Measurements from ENCODE around the gene TYMS.
"Not testable (repeated sequence)": the region's sequence is repeated elsewhere in the genome, so short reads cannot be mapped to it uniquely, and the experiment has no call there.

The TYMS gene

GRCh38 chr18:678482-679182 lies 21.2 kb downstream of the TYMS start:
- no peak for DNase-seq

DNA sequence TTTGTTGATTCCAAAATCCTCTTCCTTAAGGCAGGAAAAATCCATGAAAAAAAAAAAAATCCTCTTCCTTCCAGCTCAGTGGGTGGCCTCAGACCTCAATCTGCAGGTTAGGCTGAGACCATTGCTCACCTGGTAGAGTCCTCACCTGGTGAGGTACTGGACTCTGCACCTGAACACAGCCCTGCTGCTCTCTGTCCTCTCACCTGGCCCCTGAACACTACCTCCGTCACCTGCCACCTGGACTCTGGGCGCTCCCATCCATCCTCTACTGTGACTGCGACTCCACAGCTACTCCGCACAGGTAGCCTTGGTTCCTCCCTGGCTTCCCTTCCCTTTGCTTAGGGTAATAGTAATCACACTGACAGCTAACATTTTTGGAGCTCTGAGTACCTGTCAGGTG lies 22.1 kb downstream of the TYMS start:
- DNase-seq: no peak

- no peak for DNase-seq
These were observed 22.9 kb downstream of the TYMS start for GRCh38 chr18:680392-680791.

- no peak for DNase-seq
These were observed 24.5 kb downstream of the TYMS start for GRCh38 chr18:681985-682384.

DNA sequence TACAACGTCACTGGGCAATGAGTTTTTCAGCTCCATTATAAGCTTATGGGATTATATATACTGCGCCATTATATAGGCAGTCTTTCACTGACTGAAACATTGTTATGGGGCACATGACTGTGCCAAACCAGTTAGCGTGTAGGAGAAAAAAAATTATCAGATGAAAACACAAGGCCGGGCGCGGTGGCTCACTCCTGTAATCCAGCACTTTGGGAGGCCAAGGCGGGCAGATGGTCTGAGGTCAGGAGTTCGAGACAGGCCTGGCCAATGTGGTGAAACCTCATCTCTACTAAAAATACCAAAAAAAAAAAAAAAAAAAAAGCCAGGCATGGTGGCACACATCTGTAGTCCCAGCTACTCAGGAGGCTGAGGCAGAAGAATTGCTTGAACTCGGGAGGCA lies 25.0 kb downstream of the TYMS start:
- DNase-seq: not testable (repeated sequence)

DNA sequence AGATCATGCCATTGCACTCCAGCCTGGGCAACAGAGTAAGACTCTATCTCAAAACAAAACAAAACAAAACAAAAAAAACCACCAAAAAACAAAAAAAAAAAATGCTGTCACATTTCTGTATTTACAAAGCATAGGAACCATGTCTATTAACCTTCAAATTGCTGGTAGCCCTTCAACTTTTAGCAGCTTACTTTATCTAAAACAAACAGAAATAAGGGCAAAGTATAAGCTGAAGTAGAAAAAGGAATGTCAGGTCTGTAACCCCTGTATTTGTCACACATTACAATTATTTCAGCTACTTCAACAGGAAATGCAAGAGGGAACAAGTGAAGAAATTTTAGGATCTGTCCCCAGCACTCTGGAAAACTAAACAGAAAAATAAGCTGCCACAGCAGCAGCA lies 25.4 kb downstream of the TYMS start:
- no peak for DNase-seq

GRCh38 chr18:683531-683930 lies 26.1 kb downstream of the TYMS start:
- DNase-seq: no peak

- DNase-seq: no peak
These were observed 28.0 kb downstream of the TYMS start for GRCh38 chr18:685438-685837.

- DNase-seq: no peak
These were observed 29.1 kb downstream of the TYMS start for GRCh38 chr18:686339-687111.

- no peak for DNase-seq
These were observed 30.9 kb downstream of the TYMS start for GRCh38 chr18:688323-688722.

- DNase-seq: no peak
These were observed 35.4 kb downstream of the TYMS start for GRCh38 chr18:692824-693223.

- DNase-seq: no peak
These were observed 36.2 kb downstream of the TYMS start for GRCh38 chr18:693466-694187.

DNA sequence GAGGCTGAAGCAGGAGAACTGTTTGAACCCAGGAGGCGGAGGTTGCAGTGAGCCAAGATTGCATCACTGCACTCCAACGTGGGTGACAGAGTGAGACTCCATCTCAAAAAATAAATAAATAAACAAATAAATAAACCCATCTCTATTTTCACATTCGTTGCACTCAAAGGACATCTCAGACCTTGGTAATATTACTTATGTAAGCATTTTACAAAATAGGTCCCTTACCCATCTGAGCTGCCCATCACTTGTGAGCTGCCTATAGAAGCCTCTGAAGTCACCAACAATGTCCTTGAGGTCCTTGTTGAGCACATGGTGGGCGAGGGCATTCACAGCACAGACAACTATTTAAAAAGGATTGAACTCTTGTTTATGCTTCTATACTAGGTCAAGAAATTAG lies 39.6 kb downstream of the TYMS start:
- DNase-seq: no peak

- no peak for DNase-seq
These were observed 40.3 kb downstream of the TYMS start for GRCh38 chr18:697800-698199.

DNA sequence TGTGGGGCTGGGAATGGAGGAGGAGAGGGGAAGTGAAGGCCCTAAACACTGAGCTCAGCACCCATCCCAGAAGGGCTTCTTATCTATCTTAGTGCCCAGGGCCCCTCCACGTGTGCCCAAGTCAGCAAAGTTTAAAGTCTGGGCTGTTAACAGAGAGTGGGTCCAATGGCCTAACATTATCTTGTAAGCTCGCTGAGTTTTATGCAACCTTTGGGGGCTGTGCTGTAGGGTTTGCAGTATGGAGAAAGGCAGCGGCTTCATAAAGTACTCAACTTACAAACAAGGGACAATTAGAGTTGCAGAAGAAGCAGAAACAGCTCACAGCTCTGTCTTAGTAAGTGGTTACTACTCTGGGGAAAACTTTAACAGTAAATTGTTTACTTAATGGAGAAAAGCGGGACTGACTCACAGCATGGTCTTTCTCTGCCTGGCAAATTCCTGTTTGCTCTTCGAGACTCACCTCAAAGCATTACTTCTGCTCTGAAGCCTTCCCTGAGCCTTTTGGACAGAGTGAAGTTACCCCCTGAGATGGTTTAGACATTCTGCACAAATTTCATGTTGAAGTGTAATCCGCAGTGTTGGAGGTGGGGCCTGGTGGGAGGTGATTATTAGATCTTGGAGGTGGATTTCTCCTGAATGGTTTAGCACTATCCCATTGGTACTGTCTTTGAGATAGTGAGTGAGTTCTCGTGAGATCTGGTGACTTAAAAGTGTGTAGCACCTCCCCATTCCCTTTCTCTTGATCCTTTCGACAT lies 45.9 kb downstream of the TYMS start:
- DNase-seq: no peak

- no peak for DNase-seq
These were observed 49.0 kb downstream of the TYMS start for GRCh38 chr18:706405-706804.

DNA sequence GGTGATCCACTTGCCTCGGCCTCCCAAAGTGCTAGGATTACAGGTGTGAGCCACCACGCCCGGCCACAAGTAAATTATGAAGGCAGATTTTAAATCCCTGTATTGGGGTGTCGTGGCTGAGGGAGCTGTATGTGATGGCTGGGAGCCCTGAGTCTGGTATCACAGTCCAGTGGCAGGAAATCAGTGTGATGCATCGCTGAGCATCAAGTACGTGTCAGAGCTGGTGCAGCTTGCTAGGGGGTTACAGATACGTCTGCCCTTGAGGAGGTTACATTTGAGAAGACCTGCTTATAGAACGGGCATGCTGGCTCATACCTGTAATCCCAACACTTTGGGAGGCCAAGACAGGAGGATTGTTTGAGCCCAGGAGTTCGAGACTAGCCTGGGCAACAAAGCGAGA lies 50.6 kb downstream of the TYMS start:
- DNase-seq: no peak

GRCh38 chr18:709771-710170 lies 52.3 kb downstream of the TYMS start:
- DNase-seq: no peak

DNA sequence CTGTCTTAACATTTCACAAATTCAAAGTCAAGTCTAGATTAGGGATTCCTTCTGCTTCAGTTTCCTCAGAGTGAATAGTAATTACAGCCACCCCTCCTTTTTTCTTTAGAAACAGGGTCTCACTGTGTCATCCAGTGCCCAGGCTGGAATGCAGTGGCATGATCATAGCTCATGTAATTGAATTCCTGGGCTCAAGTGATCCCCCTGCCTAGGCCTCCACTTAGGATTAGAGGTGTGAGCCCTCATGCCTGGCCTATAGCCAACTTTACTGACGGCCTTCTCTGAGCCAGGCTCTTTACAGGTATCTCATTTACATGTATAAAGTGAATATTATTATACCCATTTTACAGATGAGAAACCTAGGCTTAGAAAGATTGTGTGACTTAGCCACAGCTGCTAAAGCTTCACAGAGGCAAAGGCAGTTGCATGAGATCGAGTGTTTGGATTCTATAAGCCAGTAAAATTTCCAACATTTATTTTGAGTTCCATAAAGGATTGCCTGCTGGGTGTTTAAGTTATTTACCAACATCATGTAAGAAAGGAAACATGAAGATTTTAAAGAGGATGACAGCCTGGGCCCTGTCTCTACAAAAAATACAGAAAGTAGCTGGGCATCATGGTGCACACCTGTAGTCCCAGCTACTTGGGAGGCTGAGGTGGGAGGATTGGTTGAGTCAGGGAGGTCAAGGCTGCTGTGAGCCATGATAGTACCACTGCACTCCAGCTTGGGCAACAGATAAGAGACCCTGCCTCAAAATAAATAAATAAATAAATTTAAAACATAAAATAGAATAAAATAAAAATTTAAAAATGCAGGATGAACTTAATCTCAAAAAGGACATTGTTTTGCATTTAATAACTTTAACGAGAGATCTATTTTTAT lies 53.2 kb downstream of the TYMS start:
- DNase-seq: no peak

DNA sequence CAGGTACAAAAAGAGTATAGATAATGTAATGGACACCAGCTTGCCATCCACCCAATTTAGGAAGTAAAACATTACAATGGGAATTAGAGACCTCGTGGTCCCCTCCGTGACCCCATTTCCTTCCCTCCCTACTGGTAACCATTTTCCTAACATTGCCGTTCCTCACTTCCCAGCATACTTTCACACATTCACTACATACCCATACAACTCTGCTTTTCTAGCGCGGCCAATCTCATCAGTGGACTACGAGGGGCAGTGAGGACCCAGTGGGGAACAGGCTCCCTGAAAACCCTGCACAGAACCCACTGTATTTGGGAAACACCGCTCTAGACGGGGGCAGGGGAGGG lies 53.8 kb downstream of the TYMS start:
- DNase-seq: peak in 1 of 3 donors; percentile 30

DNA sequence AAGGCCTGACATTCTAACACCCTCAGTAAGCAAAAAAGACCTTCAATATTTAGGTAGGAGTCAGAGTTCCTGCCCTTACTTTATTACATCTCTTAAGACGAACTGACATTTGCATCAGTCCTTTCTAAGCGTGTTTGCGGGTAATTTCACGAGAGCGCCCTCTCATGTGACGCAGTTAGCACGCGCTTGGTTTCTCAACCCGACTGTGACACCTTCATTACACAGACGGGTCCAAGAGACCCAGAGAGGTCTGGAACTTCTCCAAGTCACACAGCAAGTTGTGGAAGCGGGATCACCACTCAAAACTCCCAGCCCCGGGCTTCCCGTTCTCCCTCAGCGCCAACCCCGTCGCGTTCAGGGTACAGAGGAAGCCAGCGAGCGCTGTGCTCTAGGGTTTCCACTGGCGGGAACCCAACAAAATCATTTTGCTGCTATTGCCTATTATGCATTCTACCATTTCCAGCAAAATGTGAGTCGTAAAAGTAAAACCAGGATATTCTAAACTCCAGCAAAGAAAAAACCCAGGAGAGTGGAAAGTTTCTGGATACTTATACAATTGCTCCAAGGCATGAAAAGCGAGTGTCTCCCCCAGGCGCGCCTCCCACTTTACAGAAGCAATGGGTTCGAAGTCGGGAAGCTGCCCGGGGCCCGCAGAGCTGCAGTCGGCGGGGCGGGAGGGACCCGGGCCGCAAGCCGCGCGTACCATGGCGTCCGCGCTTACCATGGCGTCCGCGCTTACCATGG lies 54.4 kb downstream of the TYMS start:
- peak; percentile 88 to 93 (median 92) for DNase-seq
